RWPE1 (cell line): ENCODE data around the gene SERTM2.

Source experiments
- CTCF ChIA-PET: fragments of 350-600 bp; sonication (Branson Sonifier 250); formaldehyde crosslinking; extraction: SDS; loops from one replicate; lab custom pipeline; 2021; lab: Yijun Ruan, JAX
- POLR2A ChIA-PET: fragments of 400-600 bp; formaldehyde crosslinking; extraction: SDS; loops from one replicate; lab custom pipeline; 2020; ENCODE audit warnings: antibody characterized with exemption; ENCODE audit not compliant: low non-redundant PET; lab: Yijun Ruan, JAX
- DNase-seq: peaks from one replicate; pipeline ENCODE4 v3.0.0; 2012; ENCODE audit warnings: low spot score
- H3K27ac ChIP-seq: fragments of 450-650 bp; 2 replicates; pipeline ENCODE4 v1.5.1; 2017
- TF ChIP-seq, protein P1 (sequence below): fragments of 450-650 bp; conservative IDR thresholded peaks from 2 replicates; pipeline ENCODE4 v1.5.1; 2017; ENCODE audit warnings: low read depth, mild to moderate bottlenecking

SERTM2 gene

DNA sequence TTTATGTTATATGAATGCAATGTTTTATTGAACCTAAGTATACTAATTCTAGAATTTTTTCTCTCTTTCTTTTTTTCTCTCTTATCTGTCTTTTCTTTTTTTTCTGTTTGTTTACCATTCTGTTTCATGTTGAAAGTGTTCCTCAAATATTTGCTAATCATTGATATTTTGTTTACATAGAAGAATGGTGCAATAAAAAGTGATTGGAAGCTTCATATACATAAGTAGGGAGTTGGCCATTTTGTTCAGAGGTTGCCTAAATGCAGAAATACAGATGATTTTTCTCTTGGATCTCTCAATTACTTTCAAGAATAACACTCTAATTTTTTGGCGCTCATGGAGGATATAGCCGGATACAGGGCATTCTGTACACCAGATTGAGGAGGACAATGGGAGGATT is 5.7 kb upstream of the SERTM2 start:
- TF ChIP-seq, protein P1, sequence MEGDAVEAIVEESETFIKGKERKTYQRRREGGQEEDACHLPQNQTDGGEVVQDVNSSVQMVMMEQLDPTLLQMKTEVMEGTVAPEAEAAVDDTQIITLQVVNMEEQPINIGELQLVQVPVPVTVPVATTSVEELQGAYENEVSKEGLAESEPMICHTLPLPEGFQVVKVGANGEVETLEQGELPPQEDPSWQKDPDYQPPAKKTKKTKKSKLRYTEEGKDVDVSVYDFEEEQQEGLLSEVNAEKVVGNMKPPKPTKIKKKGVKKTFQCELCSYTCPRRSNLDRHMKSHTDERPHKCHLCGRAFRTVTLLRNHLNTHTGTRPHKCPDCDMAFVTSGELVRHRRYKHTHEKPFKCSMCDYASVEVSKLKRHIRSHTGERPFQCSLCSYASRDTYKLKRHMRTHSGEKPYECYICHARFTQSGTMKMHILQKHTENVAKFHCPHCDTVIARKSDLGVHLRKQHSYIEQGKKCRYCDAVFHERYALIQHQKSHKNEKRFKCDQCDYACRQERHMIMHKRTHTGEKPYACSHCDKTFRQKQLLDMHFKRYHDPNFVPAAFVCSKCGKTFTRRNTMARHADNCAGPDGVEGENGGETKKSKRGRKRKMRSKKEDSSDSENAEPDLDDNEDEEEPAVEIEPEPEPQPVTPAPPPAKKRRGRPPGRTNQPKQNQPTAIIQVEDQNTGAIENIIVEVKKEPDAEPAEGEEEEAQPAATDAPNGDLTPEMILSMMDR, result no peak
- ChIA-PET CTCF (no interaction called here), POLR2A (no interaction called here)
- H3K27ac ChIP-seq, result no peak overlapping the region
- no peak for DNase-seq

- CTCF ChIA-PET, result no interaction called here
These were observed 4.6 kb upstream of the SERTM2 start for GRCh38 chrX:111506826-111507225.

DNA sequence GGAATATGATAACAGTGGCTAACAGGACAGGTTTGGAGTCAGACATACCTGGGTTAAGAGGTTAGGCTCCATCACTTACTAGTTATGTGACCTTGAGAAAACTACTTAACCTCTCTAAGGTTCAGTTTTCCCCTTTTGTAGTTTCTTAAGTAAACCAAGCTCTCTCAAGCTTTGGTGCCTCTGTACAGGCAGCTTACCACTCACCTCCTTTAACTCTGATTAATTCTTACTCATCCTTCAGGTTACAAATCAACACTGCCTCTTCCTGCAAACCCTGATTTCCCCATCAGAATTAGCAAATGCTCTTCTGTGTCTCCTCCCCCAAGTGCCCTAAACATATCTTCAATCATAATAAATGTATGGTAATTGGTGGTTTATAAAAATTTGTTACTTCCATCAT is 3.5 kb upstream of the SERTM2 start:
- H3K27ac ChIP-seq, result no peak overlapping the region
- DNase-seq, result peak; percentile 1
- TF ChIP-seq, protein P1, result no peak
- ChIA-PET CTCF (no interaction called here), POLR2A (no interaction called here)

More at GRCh38 chrX:111506826-111507225, 4.6 kb upstream of the SERTM2 start:
- no peak overlapping the region for H3K27ac ChIP-seq
- TF ChIP-seq, protein P1, result no peak
- POLR2A ChIA-PET, result no interaction called here
- no peak for DNase-seq

GRCh38 chrX:111515298-111515697 is 3.9 kb downstream of the SERTM2 start:
- DNase-seq, result no peak
- H3K27ac ChIP-seq, result no peak overlapping the region
- ChIA-PET CTCF (no interaction called here), POLR2A (no interaction called here)
- TF ChIP-seq, protein P1, result no peak

DNA sequence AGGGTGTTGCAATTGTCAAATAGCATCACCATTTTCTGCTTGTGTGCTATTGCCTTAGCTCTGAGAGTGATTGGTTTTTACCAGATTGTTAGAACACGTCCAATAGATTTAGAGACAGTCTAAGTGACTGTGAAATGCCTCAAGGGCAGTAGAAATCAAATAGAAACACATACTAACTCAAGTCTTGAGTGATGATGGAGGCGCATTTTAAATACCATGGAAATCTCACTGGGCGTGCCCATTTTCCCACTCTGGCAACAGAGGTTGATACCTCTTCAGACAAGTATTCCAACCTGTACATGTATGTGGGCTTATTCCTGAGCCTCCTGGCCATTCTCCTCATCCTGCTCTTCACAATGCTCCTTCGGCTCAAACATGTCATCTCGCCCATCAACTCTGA is 7.2 kb downstream of the SERTM2 start:
- DNase-seq, result no peak
- POLR2A ChIA-PET, result no interaction called here
- H3K27ac ChIP-seq, result no peak overlapping the region
- CTCF ChIA-PET, result no interaction called here
- TF ChIP-seq, protein P1, result no peak

DNA sequence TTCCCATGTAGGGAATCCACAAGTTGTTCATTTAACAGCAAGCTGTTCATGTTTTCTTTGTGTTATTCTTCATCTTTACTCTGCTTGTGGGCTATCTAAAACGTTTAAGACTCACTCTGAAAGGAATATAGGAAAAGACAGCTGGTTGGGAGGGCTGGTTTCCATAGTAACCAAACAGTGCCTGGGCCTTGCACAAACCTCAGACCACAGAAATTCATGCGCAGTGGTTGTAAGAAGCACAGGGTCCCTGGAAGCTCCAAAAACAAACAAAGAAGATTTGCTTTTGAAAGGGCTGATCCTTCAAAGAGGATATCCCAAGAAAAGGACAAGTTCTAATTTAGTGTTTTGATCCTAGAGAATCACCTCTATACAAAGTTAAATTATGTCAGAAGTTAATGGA is 7.8 kb downstream of the SERTM2 start:
- ChIA-PET POLR2A (no interaction called here), CTCF (no interaction called here)
- DNase-seq, result no peak
- H3K27ac ChIP-seq, result no peak overlapping the region
- TF ChIP-seq, protein P1, result no peak

DNA sequence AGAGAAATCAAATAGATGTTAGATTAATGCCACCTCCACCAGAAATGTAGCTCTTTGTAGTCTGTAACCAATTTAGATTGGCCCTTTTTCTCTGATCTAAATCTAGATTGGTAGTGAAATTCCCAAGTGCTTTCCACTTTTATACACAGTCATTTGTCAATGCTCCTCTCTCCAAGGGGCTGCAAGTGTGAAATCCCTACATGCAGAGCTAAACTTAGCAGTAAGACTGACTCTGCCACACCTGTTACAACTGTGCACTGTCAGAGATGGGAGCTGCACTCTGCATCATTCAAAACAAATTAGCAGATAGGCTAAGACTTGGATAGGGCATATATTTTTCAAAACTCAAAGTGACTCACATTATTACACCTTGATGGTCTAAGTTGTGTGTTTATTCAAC is 9.1 kb downstream of the SERTM2 start:
- TF ChIP-seq, protein P1, result no peak
- ChIA-PET CTCF (no interaction called here), POLR2A (no interaction called here)
- H3K27ac ChIP-seq, result no peak overlapping the region
- no peak for DNase-seq
